AG04450 (cell line): ENCODE measurements around the gene SLC12A9. TPM values are rescaled to one million over a fixed set of nuclear protein-coding genes. Genes with fewer than 3 reads are reported as not detected.

Source experiments
- CTCF ChIA-PET: fragments of 300-600, 350-600 bp; formaldehyde crosslinking; extraction: SDS; loops from one replicate; lab custom pipeline; 2022; ENCODE audit warnings: antibody characterized with exemption, inconsistent platforms; lab: Charles Lee
- POLR2A ChIA-PET: fragments of 350-600 bp; formaldehyde crosslinking; extraction: SDS; loops from one replicate; lab custom pipeline; 2021; ENCODE audit warnings: antibody characterized with exemption, inconsistent platforms; lab: Yijun Ruan, JAX
- DNase-seq: peaks from one replicate; pipeline ENCODE4 v3.0.0-alpha.2; 2011; ENCODE audit warnings: low read depth, low spot score
- H3K27ac ChIP-seq: one replicate; pipeline ENCODE4 v1.5.1; 2012; ENCODE audit warnings: low read depth, low read length, control low read depth
- H3K27me3 ChIP-seq: one replicate; pipeline ENCODE4 v1.6.0; 2012; ENCODE audit warnings: low read length; ENCODE audit not compliant: control insufficient read depth, insufficient read depth
- H3K4me3 ChIP-seq: 2 replicates; pipeline ENCODE4 v1.5.1; 2011; ENCODE audit warnings: mild to moderate bottlenecking, low read depth, low read length, control low read depth
- H3K9me3 ChIP-seq: 2 replicates; pipeline ENCODE4 v1.5.1; 2012; ENCODE audit warnings: low read length; ENCODE audit not compliant: control insufficient read depth, insufficient read depth
- polyA plus RNA-seq: library from polyadenylated mRNA; depleted of rRNA; stranded (reverse); fragments of >200 nt; gene quantifications from 2 replicates; pipeline ENCODE4 v1.2.3, GENCODE V29; 2011
- TF ChIP-seq, protein P1 (sequence below): IDR thresholded peaks from 2 replicates; pipeline ENCODE4 v1.5.1; 2011; ENCODE audit warnings: low read depth, low read length, control low read depth, inconsistent platforms

SLC12A9 gene
- polyA plus RNA-seq, 1 experiment: 10.8 TPM

GRCh38 chr7:100855515-100855914, 3.0 kb downstream of the SLC12A9 start:
- H3K27ac ChIP-seq: no peak overlapping the region
- TF ChIP-seq, protein P1, sequence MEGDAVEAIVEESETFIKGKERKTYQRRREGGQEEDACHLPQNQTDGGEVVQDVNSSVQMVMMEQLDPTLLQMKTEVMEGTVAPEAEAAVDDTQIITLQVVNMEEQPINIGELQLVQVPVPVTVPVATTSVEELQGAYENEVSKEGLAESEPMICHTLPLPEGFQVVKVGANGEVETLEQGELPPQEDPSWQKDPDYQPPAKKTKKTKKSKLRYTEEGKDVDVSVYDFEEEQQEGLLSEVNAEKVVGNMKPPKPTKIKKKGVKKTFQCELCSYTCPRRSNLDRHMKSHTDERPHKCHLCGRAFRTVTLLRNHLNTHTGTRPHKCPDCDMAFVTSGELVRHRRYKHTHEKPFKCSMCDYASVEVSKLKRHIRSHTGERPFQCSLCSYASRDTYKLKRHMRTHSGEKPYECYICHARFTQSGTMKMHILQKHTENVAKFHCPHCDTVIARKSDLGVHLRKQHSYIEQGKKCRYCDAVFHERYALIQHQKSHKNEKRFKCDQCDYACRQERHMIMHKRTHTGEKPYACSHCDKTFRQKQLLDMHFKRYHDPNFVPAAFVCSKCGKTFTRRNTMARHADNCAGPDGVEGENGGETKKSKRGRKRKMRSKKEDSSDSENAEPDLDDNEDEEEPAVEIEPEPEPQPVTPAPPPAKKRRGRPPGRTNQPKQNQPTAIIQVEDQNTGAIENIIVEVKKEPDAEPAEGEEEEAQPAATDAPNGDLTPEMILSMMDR: no peak
- no peaks in the 10 kb centered on the region for H3K9me3 ChIP-seq
- no peak for DNase-seq
- ChIA-PET CTCF (interaction anchor here (0.5 to 1.2 kb wide), 2 partner anchors 23 to 150 kb away, joined by 3 read pairs; partner anchors contain the start of gene POP7), POLR2A (interaction anchor here (1.1 kb wide), 1 partner anchor 19 kb away, joined by 3 read pairs; the partner anchor contains the start of gene SRRT)
- no peak overlapping the region for H3K4me3 ChIP-seq
- no peaks in the 10 kb centered on the region for H3K27me3 ChIP-seq

GRCh38 chr7:100856871-100857282, 4.4 kb downstream of the SLC12A9 start:
- Histone ChIP-seq H3K4me3 (no peak overlapping the region), H3K9me3 (no peaks in the 10 kb centered on the region), H3K27me3 (no peaks in the 10 kb centered on the region), H3K27ac (no peak overlapping the region)
- TF ChIP-seq, protein P1: no peak
- DNase-seq: no peak
- CTCF ChIA-PET: interaction anchor here (1.7 kb wide), 1 partner anchor 151 kb away, joined by 7 read pairs; the partner anchor contains the start of gene POP7
- POLR2A ChIA-PET: interaction anchor here (1.2 kb wide), 1 partner anchor 10 kb away, joined by 3 read pairs; the partner anchor contains the start of gene TRIP6

DNA sequence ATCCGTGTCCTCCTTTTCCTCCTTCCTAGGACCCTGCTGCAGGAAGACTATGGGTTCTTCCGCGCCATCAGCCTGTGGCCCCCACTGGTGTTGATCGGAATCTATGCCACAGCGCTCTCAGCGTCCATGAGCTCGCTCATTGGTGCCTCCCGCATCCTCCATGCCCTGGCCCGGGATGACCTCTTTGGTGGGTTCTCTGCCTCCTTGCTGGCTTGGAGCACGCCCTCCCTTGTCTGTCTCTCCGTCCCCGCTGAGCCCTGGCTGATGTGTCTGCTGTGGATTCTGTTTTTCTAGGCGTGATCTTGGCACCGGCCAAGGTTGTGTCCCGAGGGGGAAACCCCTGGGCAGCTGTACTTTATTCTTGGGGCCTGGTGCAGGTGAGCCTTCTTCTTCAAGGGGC, 7.3 kb downstream of the SLC12A9 start:
- no peak for DNase-seq
- ChIA-PET CTCF (no interaction called here), POLR2A (no interaction called here)
- Histone ChIP-seq H3K9me3 (no peaks in the 10 kb centered on the region), H3K27me3 (no peaks in the 10 kb centered on the region), H3K4me3 (no peak overlapping the region), H3K27ac (no peak overlapping the region)
- TF ChIP-seq, protein P1: no peak

GRCh38 chr7:100860702-100861615, 8.4 kb downstream of the SLC12A9 start:
- Histone ChIP-seq H3K4me3 (no peak overlapping the region), H3K27me3 (no peaks in the 10 kb centered on the region), H3K27ac (no peak overlapping the region), H3K9me3 (no peaks in the 10 kb centered on the region)
- CTCF ChIA-PET: interaction anchor here (0.9 to 1.0 kb wide), 2 partner anchors 8 to 170 kb away, joined by 4 to 5 read pairs; partner anchors contain the start of gene SLC12A9
- no peak for DNase-seq
- POLR2A ChIA-PET: no interaction called here
- TF ChIP-seq, protein P1: no peak

- CTCF ChIA-PET: interaction anchor here (0.9 to 1.0 kb wide), 2 partner anchors 9 to 170 kb away, joined by 4 to 5 read pairs; partner anchors contain the start of gene SLC12A9
- no peak overlapping the region for H3K27ac ChIP-seq
- POLR2A ChIA-PET: interaction anchor here (0.6 kb wide), 1 partner anchor 14 kb away, joined by 3 read pairs; no protein-coding TSS in a partner anchor
- DNase-seq: no peak
- H3K9me3 ChIP-seq: no peaks in the 10 kb centered on the region
- H3K4me3 ChIP-seq: no peak overlapping the region
- no peaks in the 10 kb centered on the region for H3K27me3 ChIP-seq
- TF ChIP-seq, protein P1: no peak
Observed at GRCh38 chr7:100861616-100861985, 9.1 kb downstream of the SLC12A9 start.
